Kidney epithelial cell (primary cell): ENCODE results near the gene CAPN9. TPM values are rescaled to one million over a fixed set of nuclear protein-coding genes. Genes with fewer than 3 reads are reported as not detected.

ENCODE experiments used
- DNase-seq: peaks from one replicate; pipeline ENCODE4 v3.0.0-alpha.2; 2010; ENCODE audit warnings: low read depth
- H3K27me3 ChIP-seq: 2 replicates; pipeline ENCODE4 v1.6.0; 2011; ENCODE audit warnings: low read length; ENCODE audit not compliant: control insufficient read depth, insufficient read depth
- H3K36me3 ChIP-seq: 2 replicates; pipeline ENCODE4 v1.5.1; 2011; ENCODE audit warnings: low read length; ENCODE audit not compliant: control insufficient read depth, insufficient read depth
- H3K4me3 ChIP-seq: 2 replicates; pipeline ENCODE4 v1.5.1; 2011; ENCODE audit warnings: low read depth, mild to moderate bottlenecking, control low read depth, low read length
- total RNA-seq: library from RNA; depleted of rRNA; stranded (reverse); fragments of >200 nt; gene quantifications from 2 replicates; pipeline ENCODE4 v1.2.3, GENCODE V29; 2015
- TF ChIP-seq, protein P1 (sequence below): IDR thresholded peaks from 2 replicates; pipeline ENCODE4 v1.5.1; 2011; ENCODE audit warnings: mild to moderate bottlenecking, moderate library complexity, low read length, control low read depth, inconsistent platforms; ENCODE audit not compliant: insufficient read depth, poor library complexity, severe bottlenecking

CAPN9 gene
- total RNA-seq, 1 donor from 2014 or later, result 0.04 TPM

DNA sequence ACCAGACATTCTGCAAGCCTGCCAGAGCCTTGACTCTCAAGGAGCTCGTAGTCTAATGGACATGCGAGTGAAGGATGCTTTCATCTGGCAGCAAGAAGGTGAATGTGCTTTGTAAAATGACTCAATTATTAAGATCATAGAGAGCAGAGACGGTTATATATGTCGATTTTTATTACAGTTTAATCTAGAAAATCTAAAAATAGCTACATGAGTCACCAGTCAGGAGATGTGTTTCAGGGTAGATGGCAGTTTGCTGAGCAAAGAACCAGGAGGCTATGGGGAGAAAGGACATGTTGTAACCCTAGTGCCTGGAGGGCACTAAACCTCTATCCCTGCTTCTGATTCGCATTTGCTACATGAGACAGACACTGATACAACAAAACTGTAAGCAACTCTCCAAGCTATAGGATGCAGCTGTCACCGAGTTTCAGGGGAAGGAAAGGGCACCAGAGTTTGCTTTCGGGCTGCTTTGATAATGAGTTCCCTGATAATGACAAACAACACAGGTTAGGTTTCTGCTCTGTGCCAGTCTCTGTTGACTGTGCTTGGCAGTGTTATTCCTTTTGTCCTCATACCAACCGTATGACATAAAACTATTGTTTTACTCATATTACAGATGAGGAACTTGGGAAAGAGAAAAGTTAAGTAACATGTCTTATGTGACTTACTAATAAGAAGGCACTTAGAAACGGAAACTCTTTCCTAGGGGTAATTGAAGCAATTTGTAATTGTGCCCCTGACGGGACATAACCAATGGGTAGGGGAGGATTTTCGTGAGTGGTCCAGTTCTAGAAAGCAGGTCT, 77.9 kb downstream of the CAPN9 start:
- no peak for DNase-seq
- TF ChIP-seq, protein P1, sequence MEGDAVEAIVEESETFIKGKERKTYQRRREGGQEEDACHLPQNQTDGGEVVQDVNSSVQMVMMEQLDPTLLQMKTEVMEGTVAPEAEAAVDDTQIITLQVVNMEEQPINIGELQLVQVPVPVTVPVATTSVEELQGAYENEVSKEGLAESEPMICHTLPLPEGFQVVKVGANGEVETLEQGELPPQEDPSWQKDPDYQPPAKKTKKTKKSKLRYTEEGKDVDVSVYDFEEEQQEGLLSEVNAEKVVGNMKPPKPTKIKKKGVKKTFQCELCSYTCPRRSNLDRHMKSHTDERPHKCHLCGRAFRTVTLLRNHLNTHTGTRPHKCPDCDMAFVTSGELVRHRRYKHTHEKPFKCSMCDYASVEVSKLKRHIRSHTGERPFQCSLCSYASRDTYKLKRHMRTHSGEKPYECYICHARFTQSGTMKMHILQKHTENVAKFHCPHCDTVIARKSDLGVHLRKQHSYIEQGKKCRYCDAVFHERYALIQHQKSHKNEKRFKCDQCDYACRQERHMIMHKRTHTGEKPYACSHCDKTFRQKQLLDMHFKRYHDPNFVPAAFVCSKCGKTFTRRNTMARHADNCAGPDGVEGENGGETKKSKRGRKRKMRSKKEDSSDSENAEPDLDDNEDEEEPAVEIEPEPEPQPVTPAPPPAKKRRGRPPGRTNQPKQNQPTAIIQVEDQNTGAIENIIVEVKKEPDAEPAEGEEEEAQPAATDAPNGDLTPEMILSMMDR, result no peak
- Histone ChIP-seq H3K27me3 (no peaks in the 10 kb centered on the region), H3K4me3 (no peak overlapping the region), H3K36me3 (no peaks in the 10 kb centered on the region)

DNA sequence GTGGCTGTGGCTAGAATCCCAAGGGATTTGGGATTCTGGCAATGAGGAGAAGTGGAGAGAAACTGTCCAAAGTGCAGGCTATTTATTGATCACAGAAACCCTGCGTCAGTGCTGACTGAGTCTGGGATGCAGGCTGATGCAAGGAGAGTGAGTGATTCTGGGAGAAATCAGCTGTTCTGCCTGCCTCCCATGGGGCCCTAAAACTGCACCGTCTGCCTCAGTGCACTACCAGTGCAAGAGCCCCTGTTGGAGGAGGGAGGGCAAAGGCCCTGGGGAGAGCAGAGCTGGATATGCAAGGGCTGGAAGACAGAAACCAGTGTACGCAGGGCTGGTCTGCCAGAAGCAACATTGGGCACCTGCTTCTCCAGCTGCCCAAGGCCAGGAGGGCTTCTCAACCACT, 78.6 kb downstream of the CAPN9 start:
- no peak for DNase-seq
- TF ChIP-seq, protein P1, result no peak
- no peak overlapping the region for H3K4me3 ChIP-seq

DNA sequence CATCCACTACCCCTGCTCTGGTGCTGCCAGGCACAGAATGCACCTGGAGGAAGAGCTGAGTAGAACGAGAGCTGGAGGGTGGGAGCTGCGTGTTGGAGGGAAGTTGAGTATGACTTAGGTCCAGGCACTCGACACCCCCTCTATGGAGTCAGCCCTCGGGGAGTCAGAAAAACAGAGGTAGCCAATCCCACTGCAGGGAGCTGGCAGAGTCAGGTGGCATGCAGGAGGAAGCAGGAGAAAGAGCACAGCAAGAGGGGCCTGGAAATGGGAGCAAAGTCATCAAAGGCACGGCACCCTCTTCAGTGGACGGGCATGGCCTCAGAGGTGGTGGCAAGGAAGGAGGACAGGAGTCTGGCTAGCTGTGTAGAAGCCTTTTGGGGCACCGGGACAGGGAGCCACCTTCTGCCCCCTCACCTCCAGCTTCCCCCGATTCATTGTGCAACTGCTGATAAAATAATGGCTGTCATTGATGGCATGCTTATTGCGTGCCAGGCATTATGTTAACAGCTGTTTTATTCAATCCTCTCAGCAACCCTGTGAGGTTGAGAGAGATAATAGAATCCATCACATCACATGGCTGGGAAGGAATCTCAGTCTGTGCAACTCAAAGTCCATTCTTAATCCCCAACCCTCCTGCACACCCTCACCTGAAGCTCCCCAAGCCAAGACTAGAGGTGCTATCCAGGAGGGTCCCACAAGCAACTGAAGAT, 79.1 kb downstream of the CAPN9 start:
- no peaks in the 10 kb centered on the region for H3K36me3 ChIP-seq
- DNase-seq, result no peak
- H3K27me3 ChIP-seq, result no peaks in the 10 kb centered on the region
- TF ChIP-seq, protein P1, result no peak
- no peak overlapping the region for H3K4me3 ChIP-seq

More for the DNA sequence above, 78.6 kb downstream of the CAPN9 start:
- H3K27me3 ChIP-seq, result no peaks in the 10 kb centered on the region
- H3K36me3 ChIP-seq, result no peaks in the 10 kb centered on the region

DNA sequence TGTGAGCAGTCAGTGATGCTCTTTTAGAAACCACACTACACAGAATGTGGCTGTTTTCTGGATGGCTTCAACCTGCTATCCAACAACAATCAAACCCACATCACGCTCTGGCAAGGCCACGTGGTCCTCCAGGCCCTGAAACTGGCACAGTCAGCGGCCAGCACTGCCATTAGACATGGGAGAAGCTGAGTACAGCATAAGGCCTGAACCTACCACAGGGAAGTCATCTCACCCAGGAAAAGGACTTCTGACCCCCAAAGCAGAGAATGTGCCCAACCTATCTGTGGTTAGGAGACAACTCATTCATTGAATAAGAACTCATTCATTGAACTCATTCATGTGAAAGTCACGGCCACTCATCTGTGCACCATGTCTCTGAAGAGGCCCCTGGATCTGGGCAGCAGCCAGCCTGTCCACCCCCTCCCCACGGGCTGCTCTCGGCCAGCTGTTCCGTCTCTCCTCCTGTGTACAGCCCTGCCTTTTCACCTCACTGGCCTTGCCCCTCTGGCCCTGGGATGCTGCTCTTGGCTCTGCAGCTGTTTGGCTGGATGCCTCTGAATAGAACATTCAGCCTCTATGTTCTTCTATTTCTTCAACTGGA, 80.0 kb downstream of the CAPN9 start:
- DNase-seq, result no peak
- TF ChIP-seq, protein P1, result no peak

DNA sequence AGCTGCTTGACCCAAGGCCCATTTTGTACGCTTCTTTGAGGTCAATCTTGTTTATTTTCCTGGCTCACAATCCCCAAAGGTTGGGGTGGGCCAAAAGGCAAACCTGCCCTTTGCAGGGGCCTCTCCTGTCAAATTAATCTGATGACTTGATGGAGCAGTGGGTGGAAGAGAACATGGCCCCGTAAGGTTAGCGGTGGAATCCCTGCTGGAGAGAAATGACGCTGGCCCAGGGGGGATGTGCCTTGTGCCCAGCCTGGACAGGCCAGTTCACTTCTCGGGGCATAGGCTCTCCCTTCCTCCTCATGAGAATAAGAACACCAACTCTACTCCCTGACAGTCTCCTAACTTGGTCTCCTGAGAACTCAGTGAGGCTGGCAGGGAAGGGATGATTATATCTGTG, 80.6 kb downstream of the CAPN9 start:
- Histone ChIP-seq H3K36me3 (no peaks in the 10 kb centered on the region), H3K27me3 (no peaks in the 10 kb centered on the region), H3K4me3 (no peak overlapping the region)
- no peak for DNase-seq
- TF ChIP-seq, protein P1, result no peak

More for the DNA sequence above, 80.0 kb downstream of the CAPN9 start:
- H3K4me3 ChIP-seq, result no peak overlapping the region
- H3K36me3 ChIP-seq, result no peaks in the 10 kb centered on the region
- H3K27me3 ChIP-seq, result no peaks in the 10 kb centered on the region
